GM21528 (cell line): ENCODE measurements around the gene MSX2.

Experiments
- ATAC-seq: cut with Tn5 transposase; IDR thresholded peaks from one replicate; pipeline ENCODE4 v1.9.1; 2021; ENCODE audit warnings: mild to moderate bottlenecking, moderate library complexity; ENCODE audit not compliant: unreplicated experiment, low FRiP score

MSX2 gene

GRCh38 chr5:174717826-174718455 is 6.4 kb upstream of the MSX2 start:
- ATAC-seq, result no peak

GRCh38 chr5:174718880-174719610 is 5.3 kb upstream of the MSX2 start:
- ATAC-seq, result no peak

- no peak for ATAC-seq
Observed at GRCh38 chr5:174719793-174720611, 4.4 kb upstream of the MSX2 start.

GRCh38 chr5:174720612-174721529 is 3.5 kb upstream of the MSX2 start:
- ATAC-seq, result no peak

GRCh38 chr5:174721530-174722432 is 2.6 kb upstream of the MSX2 start:
- ATAC-seq, result no peak

DNA sequence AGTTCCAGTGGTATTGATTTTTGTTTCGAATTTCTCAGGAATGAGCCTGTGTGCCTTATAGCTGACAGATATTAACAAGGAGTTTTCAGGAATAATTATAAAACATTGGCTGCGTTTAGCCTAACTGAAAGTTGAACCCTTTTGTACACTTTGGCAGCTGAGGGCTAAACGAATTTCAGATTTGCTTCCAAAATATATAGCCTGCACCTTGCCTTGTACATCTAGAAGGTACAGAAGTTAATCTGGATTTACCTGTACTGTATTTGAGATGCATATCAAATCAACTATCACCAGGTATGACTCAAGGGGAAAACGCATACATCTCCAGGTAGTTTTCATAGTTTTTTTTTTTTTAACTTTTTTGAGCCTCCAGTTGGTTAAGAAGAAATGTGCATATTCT is 1.9 kb upstream of the MSX2 start:
- no peak for ATAC-seq

- ATAC-seq, result no peak
Observed at GRCh38 chr5:174723315-174723978, 935 bp upstream of the MSX2 start.

GRCh38 chr5:174723979-174724483 is 351 bp upstream of the MSX2 start:
- ATAC-seq, result no peak

DNA sequence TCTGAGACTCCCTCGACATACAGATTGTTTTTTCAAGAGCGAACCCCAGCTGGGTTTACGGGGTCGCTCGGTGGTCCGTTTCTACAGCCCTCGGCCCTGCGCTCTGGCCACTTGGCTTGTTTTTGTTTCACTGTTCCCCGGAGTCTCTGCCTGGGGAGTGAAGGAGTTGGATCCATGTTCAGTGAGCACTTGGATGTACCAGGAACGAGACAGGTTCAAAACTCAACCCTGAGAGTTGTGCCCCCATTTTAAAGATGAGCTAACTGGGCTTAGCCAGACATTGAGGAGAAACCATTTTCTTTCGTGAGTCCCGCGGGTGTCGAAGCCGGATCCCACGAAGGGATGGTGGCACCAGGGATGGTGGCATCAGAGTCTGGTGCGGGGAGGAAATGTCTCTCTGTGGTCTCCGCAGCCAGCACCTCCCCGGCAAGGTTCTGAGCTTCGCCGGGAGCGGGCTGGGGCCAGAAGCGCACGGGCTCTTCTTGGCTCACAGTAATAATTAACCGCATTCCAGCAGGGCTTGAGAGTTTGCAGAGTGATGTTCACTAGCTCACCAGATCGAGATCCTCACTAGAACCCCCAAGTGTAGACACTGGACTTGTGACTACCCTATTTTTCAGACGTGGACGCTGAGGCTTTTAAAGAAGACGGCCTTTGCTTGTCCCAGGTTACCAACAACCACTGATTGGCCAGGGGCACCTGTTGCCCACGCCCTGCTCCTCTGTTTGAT is 1.0 kb downstream of the MSX2 start:
- no peak for ATAC-seq

GRCh38 chr5:174725991-174726601 is 1.7 kb downstream of the MSX2 start:
- ATAC-seq, result no peak

GRCh38 chr5:174726916-174727793 is 2.8 kb downstream of the MSX2 start:
- no peak for ATAC-seq

DNA sequence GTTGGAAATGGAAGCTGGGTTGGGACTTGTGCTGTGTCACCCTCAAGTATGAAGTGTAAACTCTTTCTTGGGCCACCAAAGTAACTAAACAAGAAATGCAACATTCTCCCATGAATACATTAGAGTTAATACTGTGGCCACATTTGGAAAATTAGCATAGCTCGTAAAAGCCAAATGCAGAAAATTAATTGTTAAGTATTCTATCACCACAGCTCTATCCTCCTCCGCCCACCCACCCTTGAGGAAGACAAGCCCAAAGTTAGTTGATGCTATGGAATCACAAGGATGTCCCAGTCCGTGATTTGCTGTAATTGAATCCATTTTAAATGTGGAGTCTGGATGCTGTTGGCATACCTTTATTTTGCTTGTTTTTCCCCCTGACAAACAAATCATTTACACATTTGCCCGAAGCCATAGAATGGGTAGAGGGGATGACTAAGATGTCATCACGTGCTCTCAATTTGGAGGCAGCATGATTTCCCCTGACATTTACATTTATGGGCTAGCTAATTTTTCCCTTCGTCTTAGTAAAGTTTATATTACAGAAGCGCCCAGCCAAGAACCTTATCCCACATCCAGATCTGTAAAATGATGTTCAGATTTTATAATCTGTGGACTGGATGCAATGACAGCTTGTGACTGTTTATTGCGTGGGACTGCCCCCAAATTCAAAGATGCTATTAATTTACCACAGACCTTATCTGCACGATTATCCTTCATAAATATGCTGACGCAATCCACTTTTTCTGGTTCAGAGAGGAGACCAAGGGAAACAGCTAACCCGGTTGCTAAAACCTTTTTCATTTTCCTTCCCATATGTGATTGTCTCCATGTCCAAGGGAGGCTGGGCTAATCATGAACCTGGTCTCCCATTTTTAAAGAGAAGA is 3.7 kb downstream of the MSX2 start:
- ATAC-seq, result no peak

DNA sequence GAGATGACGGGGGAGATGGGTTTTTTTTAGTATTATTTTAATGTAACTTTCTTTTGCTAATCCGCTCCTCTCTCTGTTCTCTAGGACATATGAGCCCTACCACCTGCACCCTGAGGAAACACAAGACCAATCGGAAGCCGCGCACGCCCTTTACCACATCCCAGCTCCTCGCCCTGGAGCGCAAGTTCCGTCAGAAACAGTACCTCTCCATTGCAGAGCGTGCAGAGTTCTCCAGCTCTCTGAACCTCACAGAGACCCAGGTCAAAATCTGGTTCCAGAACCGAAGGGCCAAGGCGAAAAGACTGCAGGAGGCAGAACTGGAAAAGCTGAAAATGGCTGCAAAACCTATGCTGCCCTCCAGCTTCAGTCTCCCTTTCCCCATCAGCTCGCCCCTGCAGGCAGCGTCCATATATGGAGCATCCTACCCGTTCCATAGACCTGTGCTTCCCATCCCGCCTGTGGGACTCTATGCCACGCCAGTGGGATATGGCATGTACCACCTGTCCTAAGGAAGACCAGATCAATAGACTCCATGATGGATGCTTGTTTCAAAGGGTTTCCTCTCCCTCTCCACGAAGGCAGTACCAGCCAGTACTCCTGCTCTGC is 4.8 kb downstream of the MSX2 start:
- ATAC-seq, result no peak

GRCh38 chr5:174731214-174732035 is 7.0 kb downstream of the MSX2 start:
- no peak for ATAC-seq
